Measurements from ENCODE around the gene TFPI2. TPM values are rescaled to one million over a fixed set of nuclear protein-coding genes. Genes with fewer than 3 reads are reported as not detected.

TFPI2 gene

GRCh38 chr7:93836116-93836515, 54.4 kb downstream of the TFPI2 start:
- no CpG with 5 or more reads among the region's 4 CpGs for WGBS, 2 donors (ENCODE audit: extremely low coverage in 2 of 2, insufficient read length in 2 of 2, insufficient replicate concordance in 1 of 2)
- no peak overlapping the region for H3K14ac ChIP-seq (ENCODE audit: low read length)
- H3K4me3 ChIP-seq (ENCODE audit: low read length in 2 of 2) = no peak overlapping the region
- no peak overlapping the region for H3K9ac ChIP-seq (ENCODE audit: low read depth, low read length, poor library complexity)
- H2AFZ ChIP-seq (ENCODE audit: low read length) = no peak overlapping the region
- H3K9me3 ChIP-seq (replicated peaks in 1 of 2; ENCODE audit: control insufficient read depth in 2 of 2, insufficient read depth in 1 of 2, low read depth in 1 of 2, low read length in 2 of 2) = no peaks in the 10 kb centered on the region
- H3K23ac ChIP-seq (ENCODE audit: low read depth, low read length, poor library complexity) = no peak overlapping the region
- H3K4ac ChIP-seq (ENCODE audit: low read length) = no peak overlapping the region
- H2BK12ac ChIP-seq (ENCODE audit: low read length) = no peak overlapping the region
- H3K4me2 ChIP-seq (ENCODE audit: insufficient read depth, low read length, poor library complexity, severe bottlenecking) = no peak overlapping the region
- no peak overlapping the region for H3K27ac ChIP-seq (replicated peaks; ENCODE audit: low read length)
- DNase-seq (ENCODE audit: low spot score) = no peak
- H3K27me3 ChIP-seq (ENCODE audit: control insufficient read depth in 3 of 3, insufficient read depth in 3 of 3, low read depth in 1 of 3, low read length in 3 of 3) = no peaks in the 10 kb centered on the region
- H4K91ac ChIP-seq (ENCODE audit: low read depth, low read length, poor library complexity) = no peak overlapping the region
- no peak overlapping the region for H3K18ac ChIP-seq (ENCODE audit: low read length)
- no peaks in the 10 kb centered on the region for H3K79me1 ChIP-seq (ENCODE audit: low read depth, low read length)
- no peak overlapping the region for H2AK5ac ChIP-seq (ENCODE audit: low read depth, low read length)
- no peaks in the 10 kb centered on the region for H3K4me1 ChIP-seq (ENCODE audit: control insufficient read depth in 2 of 2, insufficient read depth in 1 of 2, low read depth in 1 of 2, low read length in 2 of 2)
- no peak overlapping the region for H2BK5ac ChIP-seq (ENCODE audit: low read length)
- no peak overlapping the region for H4K8ac ChIP-seq (ENCODE audit: low read depth, low read length)
- no peaks in the 10 kb centered on the region for H3K36me3 ChIP-seq (replicated peaks in 1 of 2; ENCODE audit: control insufficient read depth in 2 of 2, insufficient read depth in 2 of 2, low read length in 2 of 2)
- no peak overlapping the region for H2BK15ac ChIP-seq (ENCODE audit: low read length)
- no peak overlapping the region for H2BK120ac ChIP-seq (ENCODE audit: low read depth, low read length)

DNA sequence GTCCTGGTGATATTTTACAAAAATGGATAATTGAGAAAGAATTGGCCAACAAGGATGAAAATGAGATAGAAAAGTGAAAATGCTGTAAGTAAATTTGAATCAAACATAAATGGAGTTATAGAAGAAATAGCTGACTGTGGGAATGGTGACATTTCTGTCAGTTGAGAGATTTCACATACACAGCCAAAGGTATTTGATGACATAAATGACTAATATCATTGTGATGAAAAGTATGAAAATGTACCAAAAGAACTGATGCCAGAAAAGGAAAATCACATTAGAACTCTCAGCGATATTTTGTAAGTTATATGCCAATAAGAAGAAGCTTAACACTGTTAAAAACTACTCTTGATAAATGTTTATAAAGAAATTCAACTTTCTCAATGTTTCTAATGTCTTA, 54.9 kb downstream of the TFPI2 start:
- Histone ChIP-seq H3K36me3 (replicated peaks in 1 of 2; ENCODE audit: control insufficient read depth in 2 of 2, insufficient read depth in 2 of 2, low read length in 2 of 2) (no peaks in the 10 kb centered on the region), H3K4me1 (ENCODE audit: control insufficient read depth in 2 of 2, insufficient read depth in 1 of 2, low read depth in 1 of 2, low read length in 2 of 2) (no peaks in the 10 kb centered on the region), H3K18ac (ENCODE audit: low read length) (no peak overlapping the region), H3K4ac (ENCODE audit: low read length) (no peak overlapping the region), H3K14ac (ENCODE audit: low read length) (no peak overlapping the region), H3K79me1 (ENCODE audit: low read depth, low read length) (no peaks in the 10 kb centered on the region), H2BK15ac (ENCODE audit: low read length) (no peak overlapping the region), H3K27ac (replicated peaks; ENCODE audit: low read length) (no peak overlapping the region), H3K23ac (ENCODE audit: low read depth, low read length, poor library complexity) (no peak overlapping the region), H3K4me2 (ENCODE audit: insufficient read depth, low read length, poor library complexity, severe bottlenecking) (no peak overlapping the region), H3K9ac (ENCODE audit: low read depth, low read length, poor library complexity) (no peak overlapping the region), H4K8ac (ENCODE audit: low read depth, low read length) (no peak overlapping the region), H3K4me3 (ENCODE audit: low read length in 2 of 2) (no peak overlapping the region), H2AFZ (ENCODE audit: low read length) (no peak overlapping the region), H4K91ac (ENCODE audit: low read depth, low read length, poor library complexity) (no peak overlapping the region), H2BK120ac (ENCODE audit: low read depth, low read length) (no peak overlapping the region), H2BK12ac (ENCODE audit: low read length) (no peak overlapping the region), H3K9me3 (replicated peaks in 1 of 2; ENCODE audit: control insufficient read depth in 2 of 2, insufficient read depth in 1 of 2, low read depth in 1 of 2, low read length in 2 of 2) (no peaks in the 10 kb centered on the region), H2AK5ac (ENCODE audit: low read depth, low read length) (no peak overlapping the region), H2BK5ac (ENCODE audit: low read length) (no peak overlapping the region), H3K27me3 (ENCODE audit: control insufficient read depth in 3 of 3, insufficient read depth in 3 of 3, low read depth in 1 of 3, low read length in 3 of 3) (no peaks in the 10 kb centered on the region)
- DNase-seq (ENCODE audit: low spot score) = no peak
- no CpG with 5 or more reads among the region's 1 CpG for WGBS, 2 donors (ENCODE audit: extremely low coverage in 2 of 2, insufficient read length in 2 of 2, insufficient replicate concordance in 1 of 2)

Small RNAs within 50 kb of the gene (small RNA-seq; reads per million reads assigned to genes)
- not detected for gene AC002076.2 (ENCODE audit: insufficient read depth)

All from neuronal stem cell (in vitro differentiated cells).